GM12875 (cell line): ENCODE measurements around the gene HEATR5B.
A peak's percentile ranks its signal among the peaks of the same experiment; 100 is the strongest.

ENCODE experiments used
- H3K4me3 ChIP-seq: one replicate; pipeline ENCODE4 v1.5.1; 2011; ENCODE audit warnings: low read depth, low read length, control low read depth
- CTCF ChIP-seq: IDR thresholded peaks from 2 replicates; pipeline ENCODE4 v1.5.1; 2011; ENCODE audit warnings: low read depth, mild to moderate bottlenecking, control low read depth, inconsistent platforms, low read length, moderate library complexity, borderline replicate concordance; ENCODE audit not compliant: insufficient read depth

HEATR5B gene

GRCh38 chr2:37098416-37099118, 14.4 kb upstream of the HEATR5B start:
- no peak for TF ChIP-seq CTCF

GRCh38 chr2:37096568-37096967, 12.4 kb upstream of the HEATR5B start:
- no peak overlapping the region for H3K4me3 ChIP-seq
- TF ChIP-seq CTCF = no peak

More at GRCh38 chr2:37098416-37099118, 14.4 kb upstream of the HEATR5B start:
- H3K4me3 ChIP-seq = no peak overlapping the region

- no peak for TF ChIP-seq CTCF
- no peak overlapping the region for H3K4me3 ChIP-seq
These were observed 7.7 kb upstream of the HEATR5B start for GRCh38 chr2:37091873-37092272.

GRCh38 chr2:37090019-37090477, 5.9 kb upstream of the HEATR5B start:
- H3K4me3 ChIP-seq = no peak overlapping the region
- no peak for TF ChIP-seq CTCF

GRCh38 chr2:37085731-37086147, 1.6 kb upstream of the HEATR5B start:
- TF ChIP-seq CTCF = no peak
- no peak overlapping the region for H3K4me3 ChIP-seq

- TF ChIP-seq CTCF = no peak
These were observed 625 bp upstream of the HEATR5B start for GRCh38 chr2:37084797-37085196.

GRCh38 chr2:37080689-37081088, 3.5 kb downstream of the HEATR5B start:
- no peak overlapping the region for H3K4me3 ChIP-seq
- no peak for TF ChIP-seq CTCF

More at GRCh38 chr2:37084797-37085196, 625 bp upstream of the HEATR5B start:
- peak overlapping the region; percentile 72 for H3K4me3 ChIP-seq
